Loucy (cell line): ENCODE measurements around the gene ANKLE2.

Experiments
- EZH2phosphoT487 ChIP-seq: fragments of 200-600 bp; IDR thresholded peaks from 2 replicates; pipeline ENCODE4 v1.6.1; 2018; ENCODE audit warnings: antibody characterized with exemption, mild to moderate bottlenecking, moderate library complexity, borderline replicate concordance
- TF ChIP-seq, protein P1 (sequence below): fragments of 200-600 bp; sonication (generic); conservative IDR thresholded peaks from 2 replicates; pipeline ENCODE4 v1.5.1; 2014; ENCODE audit warnings: mild to moderate bottlenecking, antibody characterized with exemption, low read length

DNA sequence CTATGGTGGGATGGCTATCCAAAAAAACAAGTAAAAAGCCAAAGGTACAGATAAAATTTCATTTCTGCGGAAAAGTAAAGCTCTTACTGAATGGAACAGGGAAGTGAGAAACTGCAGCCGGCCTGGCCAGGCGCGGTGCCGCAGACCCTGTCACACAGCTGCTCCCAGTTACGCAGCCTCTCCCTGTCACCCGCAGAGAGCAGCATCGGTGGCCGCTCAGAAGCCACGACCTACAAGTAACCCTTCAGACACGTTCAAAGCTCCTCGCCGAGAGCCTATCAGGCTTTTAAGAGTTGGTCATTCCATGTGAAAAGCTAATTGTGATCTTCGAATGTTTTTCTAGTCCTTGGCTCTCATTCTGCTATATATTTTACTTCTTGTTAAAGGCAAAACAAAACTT lies 11.0 kb upstream of the ANKLE2 start:
- TF ChIP-seq, protein P1, sequence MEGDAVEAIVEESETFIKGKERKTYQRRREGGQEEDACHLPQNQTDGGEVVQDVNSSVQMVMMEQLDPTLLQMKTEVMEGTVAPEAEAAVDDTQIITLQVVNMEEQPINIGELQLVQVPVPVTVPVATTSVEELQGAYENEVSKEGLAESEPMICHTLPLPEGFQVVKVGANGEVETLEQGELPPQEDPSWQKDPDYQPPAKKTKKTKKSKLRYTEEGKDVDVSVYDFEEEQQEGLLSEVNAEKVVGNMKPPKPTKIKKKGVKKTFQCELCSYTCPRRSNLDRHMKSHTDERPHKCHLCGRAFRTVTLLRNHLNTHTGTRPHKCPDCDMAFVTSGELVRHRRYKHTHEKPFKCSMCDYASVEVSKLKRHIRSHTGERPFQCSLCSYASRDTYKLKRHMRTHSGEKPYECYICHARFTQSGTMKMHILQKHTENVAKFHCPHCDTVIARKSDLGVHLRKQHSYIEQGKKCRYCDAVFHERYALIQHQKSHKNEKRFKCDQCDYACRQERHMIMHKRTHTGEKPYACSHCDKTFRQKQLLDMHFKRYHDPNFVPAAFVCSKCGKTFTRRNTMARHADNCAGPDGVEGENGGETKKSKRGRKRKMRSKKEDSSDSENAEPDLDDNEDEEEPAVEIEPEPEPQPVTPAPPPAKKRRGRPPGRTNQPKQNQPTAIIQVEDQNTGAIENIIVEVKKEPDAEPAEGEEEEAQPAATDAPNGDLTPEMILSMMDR, result no peak
- no peak for TF ChIP-seq EZH2phosphoT487
